Tibial nerve (tissue), 4 donors: ENCODE data around the gene OGFOD3. TPM values are rescaled to one million over a fixed set of nuclear protein-coding genes. Genes with fewer than 3 reads are reported as not detected.
"Not testable (repeated sequence)": the region's sequence is repeated elsewhere in the genome, so short reads cannot be mapped to it uniquely, and the experiment has no call there.

Experiments
- DNase-seq, 2 donors: peaks; one replicate each; pipeline ENCODE4 v3.0.0-alpha.2; 2019; ENCODE audit warnings: low spot score in 2 of 2
- H3K27ac ChIP-seq, 4 donors: fragments of 200-600 bp; sonication (generic) in 3 of 4; one replicate each; pipeline ENCODE4 v1.5.1; 2017 to 2019; ENCODE audit warnings: mild to moderate bottlenecking in 1 of 4
- H3K27me3 ChIP-seq, 2 donors: fragments of 200-600 bp; sonication (generic) in 1 of 2; one replicate each; pipeline versions ENCODE4 v1.5.1 to v1.6.0; 2017 to 2019
- H3K36me3 ChIP-seq, 3 donors: fragments of 200-600 bp; sonication (generic); one replicate each; pipeline ENCODE4 v1.5.1; 2018 to 2019
- H3K4me1 ChIP-seq, 4 donors: fragments of 200-600 bp; sonication (generic) in 3 of 4; one replicate each; pipeline ENCODE4 v1.5.1; 2017 to 2019
- H3K4me3 ChIP-seq, 4 donors: fragments of 200-600 bp; sonication (generic) in 3 of 4; one replicate each; pipeline ENCODE4 v1.5.1; 2017 to 2019; ENCODE audit warnings: mild to moderate bottlenecking in 1 of 4, moderate library complexity in 1 of 4
- H3K9me3 ChIP-seq, 4 donors: fragments of 200-600 bp; sonication (generic) in 3 of 4; one replicate each; pipeline ENCODE4 v1.5.1; 2017 to 2019
- EP300 ChIP-seq, 2 donors: sonication (generic); formaldehyde crosslinking; IDR thresholded peaks; one replicate each; pipeline ENCODE4 v1.6.1; 2017; ENCODE audit warnings: antibody characterized with exemption in 2 of 2, mild to moderate bottlenecking in 1 of 2
- POLR2A ChIP-seq, 2 donors: fragments of 450-650 bp; IDR thresholded peaks; one replicate each; pipeline ENCODE4 v1.6.1; 2017; ENCODE audit warnings: antibody characterized with exemption in 2 of 2, mild to moderate bottlenecking in 2 of 2, moderate library complexity in 2 of 2
- WGBS, 2 donors: methylation state at CpG; one replicate each; pipeline ENCODE4 v1.1.5; 2018; 5-methylcytosine and 5-hydroxymethylcytosine counted together
- total RNA-seq, 4 donors: library from RNA; depleted of rRNA; stranded (reverse); fragments of >200 nt; gene quantifications; one replicate each; pipeline ENCODE4 v1.1.0, GENCODE V29; 2016
- TF ChIP-seq, protein P1 (sequence below), 5 experiments: fragments of 200-600 bp in 3 of 5; fragments of 450-650 bp in 2 of 5; sonication (generic) in 3 of 5; IDR thresholded peaks; one replicate each; pipeline ENCODE4 v1.5.1; 2016 to 2019; ENCODE audit warnings: antibody characterized with exemption in 5 of 5, mild to moderate bottlenecking in 3 of 5, moderate library complexity in 2 of 5

The OGFOD3 gene
- total RNA-seq, 4 donors from 2014 or later: 23.7 to 51.6 (median 40.7) TPM

DNA sequence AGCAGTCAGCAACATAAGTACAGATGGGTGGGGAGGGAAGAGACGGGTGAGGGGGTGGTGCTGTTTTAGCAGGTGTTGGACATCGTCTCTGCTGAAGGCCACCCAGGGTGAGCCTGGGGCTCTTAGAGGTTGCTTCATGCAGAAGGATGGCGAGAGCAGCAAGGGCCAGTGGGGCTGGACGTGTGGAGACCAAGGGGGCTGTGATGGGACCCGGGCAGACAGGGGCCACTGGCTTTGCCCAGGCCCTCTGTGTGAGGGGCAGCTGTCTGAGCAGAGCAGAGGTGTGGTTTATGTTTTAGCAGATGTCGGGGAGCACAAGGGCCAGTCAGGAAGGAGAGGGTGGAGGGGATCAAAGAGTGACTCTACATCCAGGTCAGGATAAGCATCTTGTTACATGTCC lies 45.0 kb upstream of the OGFOD3 start:
- H3K27ac ChIP-seq: peak overlapping the region; percentile 23 to 69 (median 48)
- H3K27me3 ChIP-seq: no peaks in the 10 kb centered on the region
- TF ChIP-seq, protein P1, sequence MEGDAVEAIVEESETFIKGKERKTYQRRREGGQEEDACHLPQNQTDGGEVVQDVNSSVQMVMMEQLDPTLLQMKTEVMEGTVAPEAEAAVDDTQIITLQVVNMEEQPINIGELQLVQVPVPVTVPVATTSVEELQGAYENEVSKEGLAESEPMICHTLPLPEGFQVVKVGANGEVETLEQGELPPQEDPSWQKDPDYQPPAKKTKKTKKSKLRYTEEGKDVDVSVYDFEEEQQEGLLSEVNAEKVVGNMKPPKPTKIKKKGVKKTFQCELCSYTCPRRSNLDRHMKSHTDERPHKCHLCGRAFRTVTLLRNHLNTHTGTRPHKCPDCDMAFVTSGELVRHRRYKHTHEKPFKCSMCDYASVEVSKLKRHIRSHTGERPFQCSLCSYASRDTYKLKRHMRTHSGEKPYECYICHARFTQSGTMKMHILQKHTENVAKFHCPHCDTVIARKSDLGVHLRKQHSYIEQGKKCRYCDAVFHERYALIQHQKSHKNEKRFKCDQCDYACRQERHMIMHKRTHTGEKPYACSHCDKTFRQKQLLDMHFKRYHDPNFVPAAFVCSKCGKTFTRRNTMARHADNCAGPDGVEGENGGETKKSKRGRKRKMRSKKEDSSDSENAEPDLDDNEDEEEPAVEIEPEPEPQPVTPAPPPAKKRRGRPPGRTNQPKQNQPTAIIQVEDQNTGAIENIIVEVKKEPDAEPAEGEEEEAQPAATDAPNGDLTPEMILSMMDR (IDR thresholded peaks at IDR 0.05): no peak
- TF ChIP-seq EP300 (IDR thresholded peaks at IDR 0.05) (no peak), POLR2A (IDR thresholded peaks at IDR 0.05) (no peak)
- no peak overlapping the region for H3K4me3 ChIP-seq
- WGBS, 2 donors: 66 to 72% methylated on average over 6 of the region's 6 CpGs
- DNase-seq: no peak
- peaks cover 0 to 30% (median 8%) of the 10 kb centered on the region in 4 donors for H3K4me1 ChIP-seq
- H3K36me3 ChIP-seq: peaks cover 0 to 83% (median 20%) of the 10 kb centered on the region in 3 donors
- H3K9me3 ChIP-seq: no peaks in the 10 kb centered on the region

DNA sequence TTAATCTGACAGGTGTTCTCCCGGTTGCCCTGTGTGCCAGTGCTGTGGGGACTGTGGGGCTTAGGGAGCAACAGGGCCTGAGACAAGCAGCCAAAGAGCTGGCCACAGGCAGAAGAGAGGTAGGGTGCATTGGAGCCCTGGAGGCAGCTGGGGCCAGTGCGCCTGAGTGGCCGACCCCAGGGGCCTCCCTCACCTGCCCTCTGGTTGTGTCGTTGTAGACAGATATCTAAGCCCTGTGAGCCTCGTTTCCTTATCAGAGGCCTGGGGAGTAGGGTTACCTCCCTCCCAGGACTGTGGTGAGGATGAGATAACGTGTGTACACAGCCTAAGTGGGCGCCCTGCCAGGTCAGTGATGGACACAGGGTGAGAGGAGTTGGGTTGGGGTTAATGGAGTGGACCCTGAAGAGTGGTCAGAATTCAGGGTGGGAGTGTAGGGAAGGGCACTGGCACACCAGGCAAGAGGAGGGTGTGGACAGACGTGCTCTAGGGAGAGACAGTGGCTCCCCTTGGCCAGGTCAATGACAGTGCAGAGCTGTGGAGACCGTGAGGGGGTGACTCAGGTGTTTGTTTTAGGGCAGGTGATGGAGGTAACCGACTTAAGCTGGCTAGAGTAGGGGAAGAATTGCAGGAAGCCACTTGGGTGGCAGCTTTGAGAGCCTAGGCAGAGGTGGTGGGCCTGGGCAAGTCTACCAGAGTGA lies 43.6 kb upstream of the OGFOD3 start:
- H3K9me3 ChIP-seq: no peaks in the 10 kb centered on the region
- H3K36me3 ChIP-seq: peaks cover 0 to 69% (median 20%) of the 10 kb centered on the region in 3 donors
- no peak overlapping the region for H3K4me3 ChIP-seq
- H3K27ac ChIP-seq: peak overlapping the region in 1 of 4 donors; percentile 36
- no peaks in the 10 kb centered on the region for H3K27me3 ChIP-seq
- TF ChIP-seq EP300 (IDR thresholded peaks at IDR 0.05) (no peak), POLR2A (IDR thresholded peaks at IDR 0.05) (no peak)
- TF ChIP-seq, protein P1 (IDR thresholded peaks at IDR 0.05): no peak
- peaks cover 0 to 38% (median 16%) of the 10 kb centered on the region in 4 donors for H3K4me1 ChIP-seq
- 83 to 86% methylated on average over 9 to 10 of the region's 10 CpGs for WGBS, 2 donors
- no peak for DNase-seq

DNA sequence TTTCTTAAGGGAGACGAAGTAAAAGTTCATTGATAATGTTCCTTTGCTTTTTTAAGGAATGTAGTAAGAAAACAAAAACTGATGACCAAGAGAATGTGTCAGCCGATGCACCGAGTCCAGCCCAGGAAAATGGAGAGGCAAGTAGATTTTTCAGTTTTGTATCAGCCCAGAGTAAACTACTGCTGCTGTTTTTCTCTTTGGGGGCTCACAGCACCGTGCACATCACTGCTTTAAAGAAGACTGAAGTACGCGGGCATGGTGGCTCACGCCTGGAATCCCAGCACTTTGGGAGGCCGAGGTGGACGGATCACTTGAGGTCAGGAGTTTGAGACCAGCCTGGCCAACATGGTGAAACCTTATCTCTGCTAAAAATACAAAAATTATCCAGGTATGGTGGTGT lies 41.5 kb upstream of the OGFOD3 start:
- H3K4me1 ChIP-seq: peaks cover 0 to 51% (median 19%) of the 10 kb centered on the region in 4 donors
- not testable (repeated sequence) for DNase-seq, H3K27me3 ChIP-seq, H3K9me3 ChIP-seq
- 87 to 90% methylated on average over 9 of the region's 9 CpGs for WGBS, 2 donors
- H3K4me3 ChIP-seq: peak overlapping the region in 1 of 4 donors; percentile 99
- H3K36me3 ChIP-seq: peaks cover 0 to 48% (median 20%) of the 10 kb centered on the region in 3 donors
- H3K27ac ChIP-seq: peak overlapping the region in 1 of 4 donors; percentile 100

DNA sequence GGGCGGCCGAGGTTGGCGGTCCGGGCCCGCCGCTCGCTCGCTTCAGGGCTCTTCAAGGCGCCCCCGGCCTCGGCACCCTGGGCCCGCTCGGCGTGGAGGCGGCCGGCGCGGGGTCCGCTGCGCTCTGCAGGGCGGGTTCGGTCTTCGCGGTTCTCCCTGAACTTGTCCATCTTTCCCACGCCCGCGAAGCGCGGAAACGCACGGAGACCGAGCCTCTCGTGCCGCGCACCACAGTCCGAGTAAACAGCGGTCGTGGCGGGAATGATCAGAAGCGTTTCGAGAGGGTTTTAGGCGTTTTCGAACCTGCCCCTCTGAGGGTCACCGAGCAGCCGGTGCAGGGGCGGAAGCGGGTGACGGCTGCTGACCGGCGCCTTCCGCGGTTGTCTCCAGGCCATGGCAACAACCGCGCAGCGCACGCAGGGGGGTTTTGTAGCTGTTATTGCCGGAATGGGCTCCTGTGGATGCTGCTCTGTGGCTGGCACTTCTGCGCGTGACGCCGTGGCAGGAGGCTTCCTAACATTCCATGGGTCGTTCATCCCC lies 40.6 kb upstream of the OGFOD3 start:
- Histone ChIP-seq H3K4me1 (peaks cover 0 to 47% (median 19%) of the 10 kb centered on the region in 4 donors), H3K9me3 (no peaks in the 10 kb centered on the region), H3K27me3 (no peaks in the 10 kb centered on the region), H3K36me3 (peaks cover 0 to 39% (median 14%) of the 10 kb centered on the region in 3 donors), H3K27ac (peak overlapping the region; percentile 100), H3K4me3 (peak overlapping the region; percentile 74 to 99 (median 90))
- DNase-seq: no peak
- TF ChIP-seq, protein P1 (IDR thresholded peaks at IDR 0.05): no peak
- TF ChIP-seq EP300 (IDR thresholded peaks at IDR 0.05) (no peak), POLR2A (IDR thresholded peaks at IDR 0.05) (no peak)
- WGBS, 2 donors: 1% methylated on average over 30 to 38 of the region's 62 CpGs

DNA sequence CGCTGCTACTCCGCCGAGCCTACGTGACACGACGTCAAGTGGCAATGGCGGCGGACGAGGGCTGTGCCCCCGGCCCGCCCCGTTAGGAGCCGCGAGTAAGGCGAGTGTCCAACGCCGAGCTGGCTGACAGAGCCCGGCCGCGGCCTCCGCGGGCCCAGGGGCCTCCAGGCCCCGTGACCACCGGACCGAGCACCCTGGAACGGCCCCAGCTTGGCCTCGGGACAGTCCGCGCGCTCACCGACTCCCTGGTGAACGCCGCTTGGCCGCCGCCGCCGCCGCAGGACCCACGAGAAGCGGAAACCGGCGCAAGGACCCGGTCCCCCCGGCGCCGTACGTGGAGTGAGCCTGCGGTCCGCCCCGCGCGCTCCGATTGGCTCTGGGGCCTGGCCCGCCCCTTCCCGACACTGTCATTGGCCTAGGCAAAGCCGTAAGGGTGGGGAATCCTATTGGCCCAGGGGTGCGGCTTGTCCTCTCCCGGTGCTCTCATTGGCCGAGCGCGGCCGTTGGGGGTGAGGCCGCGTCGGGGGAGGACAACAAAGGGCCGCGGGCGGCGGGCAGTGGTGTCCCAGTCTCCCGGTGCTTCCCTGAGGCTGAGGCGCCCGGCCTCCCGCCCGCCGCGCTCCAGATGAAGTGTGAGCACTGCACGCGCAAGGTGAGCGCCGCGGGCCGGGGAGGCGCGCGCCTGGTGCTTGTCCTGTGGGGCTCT lies 39.9 kb upstream of the OGFOD3 start, which contains the start of gene NARF:
NARF (plus strand) TSS at position 563 of the 706 bp plus-strand sequence; CDS start at position 626, 63 bp downstream.
- Histone ChIP-seq H3K4me1 (peaks cover 0 to 42% (median 19%) of the 10 kb centered on the region in 4 donors), H3K9me3 (no peaks in the 10 kb centered on the region), H3K36me3 (peaks cover 0 to 32% (median 14%) of the 10 kb centered on the region in 3 donors), H3K27ac (peak within 1 kb of the TSS; percentile 100), H3K27me3 (no peaks in the 10 kb centered on the region), H3K4me3 (peak within 1 kb of the TSS; percentile 74 to 99 (median 90))
- WGBS, 2 donors: 0 to 1% methylated on average over 11 to 28 of the region's 85 CpGs
- peak; percentile 98 to 99 for TF ChIP-seq POLR2A (IDR thresholded peaks at IDR 0.05)
- TF ChIP-seq EP300 (IDR thresholded peaks at IDR 0.05): peak; percentile 3 to 98
- TF ChIP-seq, protein P1 (IDR thresholded peaks at IDR 0.05): peak in 2 of 5 experiments; percentile 52 to 62
- peak; percentile 92 to 93 for DNase-seq
